SK-N-SH (cell line): ENCODE measurements around the gene PLCB1. TPM values are rescaled to one million over a fixed set of nuclear protein-coding genes. Genes with fewer than 3 reads are reported as not detected.

Source experiments
- CTCF ChIA-PET: fragments of 300-600, 350-600 bp; formaldehyde crosslinking; extraction: SDS; loops from one replicate; lab custom pipeline; 2021; lab: Yijun Ruan, JAX
- POLR2A ChIA-PET: fragments of 350-600 bp; sonication (Branson Sonifier 250); formaldehyde crosslinking; extraction: SDS; loops from one replicate; lab custom pipeline; 2020; ENCODE audit warnings: antibody characterized with exemption, inconsistent platforms; lab: Yijun Ruan, JAX
- DNase-seq: peaks from one replicate; pipeline ENCODE4 v3.0.0; 2012
- H2AFZ ChIP-seq: fragments of 200-600 bp; sonication (generic); 2 replicates; pipeline ENCODE4 v1.8.1; 2016; ENCODE audit warnings: antibody characterized with exemption, mild to moderate bottlenecking, low read depth
- H3F3A ChIP-seq: fragments of 200-600 bp; sonication (generic); replicated peaks from 2 replicates; pipeline ENCODE3; 2016; ENCODE audit warnings: antibody characterized with exemption, mild to moderate bottlenecking; ENCODE audit not compliant: insufficient read depth
- H3K27ac ChIP-seq, 2 experiments: fragments of 200-500 bp in 1 of 2; fragments of 200-600 bp in 1 of 2; sonication (Bioruptor generic) in 1 of 2; sonication (generic), shearing (Covaris generic) in 1 of 2; 2 replicates each; pipeline versions ENCODE4 v1.5.1 to v1.6.1; 2014 to 2016; ENCODE audit warnings: low read depth in 2 of 2, inconsistent platforms in 1 of 2, low read length in 1 of 2, mild to moderate bottlenecking in 1 of 2, mixed read lengths in 1 of 2
- H3K27me3 ChIP-seq: fragments of 200-600 bp; sonication (generic), shearing (Covaris generic); 2 replicates; pipeline ENCODE4 v1.6.1; 2016; ENCODE audit warnings: mixed run types; ENCODE audit not compliant: insufficient read depth
- H3K36me3 ChIP-seq, 2 experiments: fragments of 200-500 bp in 1 of 2; fragments of 200-600 bp in 1 of 2; sonication (Bioruptor generic) in 1 of 2; sonication (generic) in 1 of 2; replicated peaks in 1 of 2; 2 replicates each; pipeline versions ENCODE3 to v1.5.1; 2014 to 2016; ENCODE audit warnings: low read length in 1 of 2, mild to moderate bottlenecking in 1 of 2; ENCODE audit not compliant: insufficient read depth in 2 of 2, control insufficient read depth in 1 of 2
- H3K4me1 ChIP-seq, 2 experiments: fragments of 200-500 bp in 1 of 2; fragments of 200-600 bp in 1 of 2; sonication (Bioruptor generic) in 1 of 2; sonication (generic), shearing (Covaris generic) in 1 of 2; 2 replicates each; pipeline versions ENCODE4 v1.5.1 to v1.6.1; 2014 to 2016; ENCODE audit warnings: low read depth in 1 of 2, low read length in 1 of 2, mixed run types in 1 of 2; ENCODE audit not compliant: insufficient read depth in 2 of 2, control insufficient read depth in 1 of 2
- H3K4me2 ChIP-seq: fragments of 200-600 bp; sonication (generic), shearing (Covaris generic); 2 replicates; pipeline ENCODE4 v1.6.1; 2017; ENCODE audit warnings: mixed run types
- H3K4me3 ChIP-seq, 2 experiments: fragments of 200-500 bp in 1 of 2; fragments of 200-600 bp in 1 of 2; sonication (Bioruptor generic) in 1 of 2; sonication (generic), shearing (Covaris generic) in 1 of 2; 2 replicates each; pipeline versions ENCODE4 v1.5.1 to v1.8.1; 2014 to 2016; ENCODE audit warnings: low read depth in 2 of 2, inconsistent platforms in 1 of 2, low read length in 1 of 2, mild to moderate bottlenecking in 1 of 2, mixed read lengths in 1 of 2, moderate library complexity in 1 of 2
- H3K79me2 ChIP-seq: fragments of 200-600 bp; sonication (generic); 2 replicates; pipeline ENCODE4 v1.8.1; 2017; ENCODE audit warnings: mild to moderate bottlenecking; ENCODE audit not compliant: insufficient read depth
- H3K9ac ChIP-seq: fragments of 200-600 bp; sonication (generic); 2 replicates; pipeline ENCODE4 v1.6.1; 2017; ENCODE audit warnings: mixed run types
- H3K9me2 ChIP-seq: fragments of 200-600 bp; sonication (generic); 2 replicates; pipeline ENCODE4 v1.6.1; 2017; ENCODE audit warnings: mixed run types
- H3K9me3 ChIP-seq: fragments of 200-600 bp; sonication (generic); 2 replicates; pipeline ENCODE4 v1.6.1; 2017; ENCODE audit warnings: mixed run types, mild to moderate bottlenecking, moderate library complexity
- H4K20me1 ChIP-seq: fragments of 200-600 bp; sonication (generic); 2 replicates; pipeline ENCODE4 v1.6.1; 2017; ENCODE audit warnings: mild to moderate bottlenecking, mixed run types; ENCODE audit not compliant: insufficient read depth
- EP300 ChIP-seq, 2 experiments: IDR thresholded peaks; 2 replicates each; pipeline versions ENCODE4 v1.4.0 to v1.6.1; 2012; ENCODE audit warnings: borderline replicate concordance in 1 of 2, low read depth in 1 of 2, low read length in 1 of 2
- FOXJ3 ChIP-seq: sonication (generic); formaldehyde crosslinking; IDR thresholded peaks from 2 replicates; pipeline ENCODE4 v1.5.1; 2020; ENCODE audit warnings: mild to moderate bottlenecking, missing genetic modification reagents
- GABPA ChIP-seq: IDR thresholded peaks from 2 replicates; pipeline ENCODE4 v1.4.0; 2012; ENCODE audit warnings: low read depth, mild to moderate bottlenecking
- GATA2 ChIP-seq: sonication (generic); formaldehyde crosslinking; IDR thresholded peaks from 2 replicates; pipeline ENCODE4 v1.5.0; 2020; ENCODE audit warnings: mild to moderate bottlenecking, missing genetic modification reagents
- JUND ChIP-seq: IDR thresholded peaks from 2 replicates; pipeline ENCODE4 v1.4.0; 2012
- NFIC ChIP-seq: IDR thresholded peaks from 2 replicates; pipeline ENCODE4 v1.4.0; 2012; ENCODE audit warnings: borderline replicate concordance
- POLR2AphosphoS5 ChIP-seq: IDR thresholded peaks from 2 replicates; pipeline ENCODE4 v1.6.1; 2012; ENCODE audit warnings: low read depth, low read length
- RAD21 ChIP-seq: IDR thresholded peaks from 2 replicates; pipeline ENCODE4 v1.6.1; 2012; ENCODE audit warnings: mild to moderate bottlenecking, low read length
- YY1 ChIP-seq: IDR thresholded peaks from 2 replicates; pipeline ENCODE4 v1.4.0; 2012; ENCODE audit warnings: low read depth, mild to moderate bottlenecking
- WGBS: methylation state at CpG from one replicate; pipeline ENCODE4 v1.1.6; 2017; ENCODE audit warnings: low lambda C conversion rate; 5-methylcytosine and 5-hydroxymethylcytosine counted together
- polyA plus RNA-seq, 3 experiments: library from polyadenylated mRNA; depleted of rRNA; stranded (reverse); fragments of >200 nt; gene quantifications; 2 replicates each; pipeline ENCODE4 v1.2.3, GENCODE V29; 2012

The PLCB1 gene
- polyA plus RNA-seq, 1 of the 3 experiments (the other 2 are of a cell fraction), result 10.5 TPM

DNA sequence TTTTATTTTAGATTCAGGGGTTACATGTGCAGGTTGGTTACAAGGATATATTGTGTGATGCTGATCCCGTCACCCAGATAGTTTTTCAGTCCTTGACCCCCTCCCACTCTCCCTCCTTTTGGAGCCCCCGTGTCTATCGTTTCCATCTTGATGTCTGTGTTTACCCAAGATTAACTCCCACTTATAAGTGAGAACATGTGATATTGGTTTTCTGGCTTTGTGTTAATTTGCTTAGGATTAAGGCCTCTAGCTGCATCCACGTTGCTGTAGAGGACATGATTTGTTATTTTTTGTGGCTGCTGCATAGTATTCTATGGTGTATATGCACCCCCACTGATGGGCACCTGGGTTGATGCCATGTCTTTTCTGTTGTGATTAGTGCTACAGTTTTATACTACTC, 178.6 kb downstream of the PLCB1 start:
- ChIA-PET CTCF (interaction anchor here (0.6 to 1.4 kb wide), 5 partner anchors 8 to 412 kb away, joined by 3 to 4 read pairs (median 3); no protein-coding TSS in a partner anchor), POLR2A (no interaction called here)
- Histone ChIP-seq H4K20me1 (no peaks in the 10 kb centered on the region), H3F3A (no peaks in the 10 kb centered on the region), H3K27me3 (no peaks in the 10 kb centered on the region), H3K36me3 (peaks cover 0 to 4% of the 10 kb centered on the region in 2 experiments), H3K4me3 (no peak overlapping the region), H3K4me2 (no peak overlapping the region), H3K9me3 (no peaks in the 10 kb centered on the region), H3K4me1 (peaks cover 0 to 19% of the 10 kb centered on the region in 2 experiments; a peak in 3 of 4 replicates), H3K27ac (no peak overlapping the region; a peak in 1 of 4 replicates), H3K79me2 (peaks cover 7% of the 10 kb centered on the region), H3K9me2 (no peaks in the 10 kb centered on the region), H3K9ac (no peak overlapping the region), H2AFZ (no peak overlapping the region)
- TF ChIP-seq EP300 (IDR thresholded peaks at IDR 0.05; ENCODE audit: borderline replicate concordance in 1 of 2, low read depth in 1 of 2, low read length in 1 of 2) (peak in 1 of 2 experiments; percentile 40; a peak in 1 of 4 replicates), RAD21 (peak; percentile 7; the same call in 1 of the 2 replicates), JUND (no peak), NFIC (no peak), GATA2 (peak; percentile 59)
- WGBS, result 50% methylated on average over 4 of the region's 4 CpGs
- DNase-seq, result no peak

DNA sequence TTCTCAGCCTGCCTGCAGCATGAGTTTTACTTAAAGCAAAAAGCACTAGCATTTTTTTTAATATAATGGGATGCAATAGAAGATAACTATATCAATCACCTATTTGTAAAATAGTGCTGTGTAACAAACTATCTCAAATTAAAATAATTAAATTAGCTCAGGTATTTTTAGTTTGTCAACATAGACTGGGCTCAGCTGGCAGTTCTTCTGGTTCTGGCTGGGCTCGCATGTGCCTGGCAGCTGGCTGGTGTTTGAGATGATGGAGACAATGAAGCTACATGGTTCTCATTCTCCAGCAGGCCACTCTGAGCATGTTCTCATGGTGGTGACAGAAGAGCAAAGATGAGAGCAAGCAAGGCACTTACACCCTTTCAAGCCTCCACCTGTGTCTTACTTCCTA, 181.0 kb downstream of the PLCB1 start:
- Histone ChIP-seq H3K9me3 (no peaks in the 10 kb centered on the region), H4K20me1 (no peaks in the 10 kb centered on the region), H3K36me3 (peaks cover 0 to 4% of the 10 kb centered on the region in 2 experiments), H3K4me2 (no peak overlapping the region), H3K4me1 (peaks cover 0 to 7% of the 10 kb centered on the region in 2 experiments; a peak in 2 of 4 replicates), H3K9me2 (no peaks in the 10 kb centered on the region), H3F3A (no peaks in the 10 kb centered on the region), H3K27me3 (no peaks in the 10 kb centered on the region), H3K4me3 (no peak overlapping the region), H2AFZ (no peak overlapping the region), H3K9ac (no peak overlapping the region), H3K79me2 (peaks cover 7% of the 10 kb centered on the region), H3K27ac (no peak overlapping the region)
- 100% methylated on average over 1 of the region's 1 CpG for WGBS
- DNase-seq, result no peak
- POLR2A ChIA-PET, result no interaction called here
- no peak for TF ChIP-seq FOXJ3 (CRISPR knock-in tag)
- CTCF ChIA-PET, result interaction anchor here (1.6 kb wide), 1 partner anchor 22 kb away, joined by 6 read pairs; no protein-coding TSS in a partner anchor

DNA sequence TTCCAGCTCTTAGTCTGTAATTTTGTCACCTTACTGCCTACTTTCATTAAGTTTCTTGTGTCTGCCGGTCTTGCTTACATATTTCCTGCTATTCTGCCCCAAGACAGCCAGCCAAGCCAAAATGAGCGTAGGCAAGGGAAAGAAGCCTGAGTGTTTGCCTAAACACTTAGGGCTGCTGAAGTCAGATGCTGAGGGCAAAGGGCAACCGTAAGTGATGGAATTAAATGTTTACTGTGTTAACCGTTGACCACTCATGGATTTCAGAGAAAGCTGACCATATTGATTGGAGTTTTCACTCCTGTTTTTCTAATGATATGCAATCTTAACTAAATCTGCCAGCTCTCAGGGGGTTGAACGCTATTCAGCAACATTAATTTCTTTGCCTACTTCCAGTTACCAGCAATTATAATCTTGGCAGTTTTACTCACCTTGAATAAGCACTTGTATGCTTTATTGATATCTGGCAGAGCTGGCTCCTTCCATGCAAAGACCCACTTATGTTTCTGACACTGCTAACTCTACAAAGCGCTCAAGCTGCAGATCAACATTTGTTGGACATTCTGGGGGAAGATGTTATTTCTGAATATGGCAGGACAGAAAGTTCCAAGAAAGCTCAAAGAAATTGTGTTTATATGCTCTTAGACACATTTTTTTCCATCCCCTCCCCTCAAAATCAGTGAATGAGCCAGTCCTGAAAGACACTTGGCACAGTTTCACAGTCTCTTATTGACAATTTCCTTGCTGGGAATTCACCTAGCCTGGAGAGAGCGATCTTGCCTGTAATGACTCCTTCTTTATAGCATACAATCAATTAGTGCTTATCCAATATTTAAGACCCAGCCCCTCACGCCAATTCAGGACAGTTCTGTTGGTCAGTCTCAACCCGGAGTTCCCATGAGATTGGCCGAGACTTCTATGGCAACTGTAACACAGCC, 183.8 kb downstream of the PLCB1 start:
- no peaks in the 10 kb centered on the region; the same call in 1 of the 2 replicates for H4K20me1 ChIP-seq
- POLR2A ChIA-PET, result no interaction called here

More for the DNA sequence above, 183.8 kb downstream of the PLCB1 start:
- H3K9me3 ChIP-seq, result no peaks in the 10 kb centered on the region
- no peak overlapping the region for H3K9ac ChIP-seq
- WGBS, result 88% methylated on average over 10 of the region's 10 CpGs
- H2AFZ ChIP-seq, result no peak overlapping the region
- no peak overlapping the region for H3K4me3 ChIP-seq
- H3K36me3 ChIP-seq, result peaks cover 0 to 4% of the 10 kb centered on the region in 2 experiments
- no peak for TF ChIP-seq GABPA
- TF ChIP-seq NFIC, result no peak
- no peak for TF ChIP-seq POLR2AphosphoS5
- TF ChIP-seq YY1, result no peak
- CTCF ChIA-PET, result interaction anchor here (1.0 to 1.3 kb wide), 2 partner anchors 103 to 184 kb away, joined by 3 to 4 read pairs; partner anchors contain the start of gene PLCB1
- DNase-seq, result no peak
- H3K4me1 ChIP-seq, result no peaks in the 10 kb centered on the region; a peak in 1 of 4 replicates
- H3K79me2 ChIP-seq, result peaks cover 4% of the 10 kb centered on the region
- no peak overlapping the region for H3K27ac ChIP-seq
- H3F3A ChIP-seq, result no peaks in the 10 kb centered on the region
- H3K4me2 ChIP-seq, result no peak overlapping the region
- H3K9me2 ChIP-seq, result no peaks in the 10 kb centered on the region
- no peaks in the 10 kb centered on the region for H3K27me3 ChIP-seq
